OCI-LY7 (cell line): Measurements from ENCODE around the gene GOLM1. TPM values are rescaled to one million over a fixed set of nuclear protein-coding genes. Genes with fewer than 3 reads are reported as not detected.

Experiments
- small RNA-seq: library from RNA; depleted of rRNA; stranded (forward); fragments of <200 nt; gene quantifications from one replicate; pipeline ENCODE3, GENCODE V24; 2014
- total RNA-seq, 2 experiments: library from RNA; depleted of rRNA in 1 of 2; stranded (reverse); fragments of >200 nt in 1 of 2; shearing (Covaris generic) in 1 of 2; gene quantifications; 2 replicates each; pipeline ENCODE4 v1.2.3, GENCODE V29; 2014 to 2022

Gene GOLM1
- total RNA-seq, 2 experiments from 2014 or later, result 0.16 TPM; not detected in 1

Small RNAs within 50 kb of the gene (small RNA-seq; reads per million reads assigned to genes)
- gene AL161447.1, result not detected

Other genes with a start within 250 kb of the GOLM1 start
- gene NAA35, start 158.4 kb downstream of the GOLM1 start, total RNA-seq (2014; rRNA removed; shearing (Covaris generic)), result 9.5 and 14.1 TPM in 2 replicates
- gene NAA35, start 158.4 kb downstream of the GOLM1 start, total RNA-seq (2022), result 19.3 and 20.2 TPM in 2 replicates
- 0.16 TPM in 1 of 2 replicates, not detected in the other for gene C9orf153, start 160.1 kb upstream of the GOLM1 start, total RNA-seq (2014; rRNA removed; shearing (Covaris generic))
- gene C9orf153, start 160.1 kb upstream of the GOLM1 start, total RNA-seq (2022), result 0.27 and 0.31 TPM in 2 replicates
- 20.6 and 21.8 TPM in 2 replicates for gene ISCA1, start 183.0 kb upstream of the GOLM1 start, total RNA-seq (2014; rRNA removed; shearing (Covaris generic))
- 24.0 and 26.1 TPM in 2 replicates for gene ISCA1, start 183.0 kb upstream of the GOLM1 start, total RNA-seq (2022)